ENCODE results near the gene RBBP5.

- TF ChIP-seq, protein P1, sequence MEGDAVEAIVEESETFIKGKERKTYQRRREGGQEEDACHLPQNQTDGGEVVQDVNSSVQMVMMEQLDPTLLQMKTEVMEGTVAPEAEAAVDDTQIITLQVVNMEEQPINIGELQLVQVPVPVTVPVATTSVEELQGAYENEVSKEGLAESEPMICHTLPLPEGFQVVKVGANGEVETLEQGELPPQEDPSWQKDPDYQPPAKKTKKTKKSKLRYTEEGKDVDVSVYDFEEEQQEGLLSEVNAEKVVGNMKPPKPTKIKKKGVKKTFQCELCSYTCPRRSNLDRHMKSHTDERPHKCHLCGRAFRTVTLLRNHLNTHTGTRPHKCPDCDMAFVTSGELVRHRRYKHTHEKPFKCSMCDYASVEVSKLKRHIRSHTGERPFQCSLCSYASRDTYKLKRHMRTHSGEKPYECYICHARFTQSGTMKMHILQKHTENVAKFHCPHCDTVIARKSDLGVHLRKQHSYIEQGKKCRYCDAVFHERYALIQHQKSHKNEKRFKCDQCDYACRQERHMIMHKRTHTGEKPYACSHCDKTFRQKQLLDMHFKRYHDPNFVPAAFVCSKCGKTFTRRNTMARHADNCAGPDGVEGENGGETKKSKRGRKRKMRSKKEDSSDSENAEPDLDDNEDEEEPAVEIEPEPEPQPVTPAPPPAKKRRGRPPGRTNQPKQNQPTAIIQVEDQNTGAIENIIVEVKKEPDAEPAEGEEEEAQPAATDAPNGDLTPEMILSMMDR (IDR thresholded peaks at IDR 0.05; ENCODE audit: insufficient read depth, low read length): no peak
- TF ChIP-seq SPI1 (IDR thresholded peaks at IDR 0.05; ENCODE audit: borderline replicate concordance, low read depth): no peak
These were observed 36.4 kb upstream of the RBBP5 start for GRCh38 chr1:205158048-205158616.
